RWPE2 (cell line): ENCODE measurements around the gene IL36A.

Experiments
- ATAC-seq: fragments of 200-7000 bp; cut with Tn5 transposase; 3 replicates; pipeline ENCODE4 v1.9.1; 2021; ENCODE audit warnings: low read depth
- DNase-seq: peaks from one replicate; pipeline ENCODE4 v3.0.0-alpha.2; 2020; ENCODE audit warnings: low spot score
- H3K27ac ChIP-seq: fragments of 450-650 bp; 2 replicates; pipeline ENCODE4 v1.5.1; 2017; ENCODE audit warnings: mild to moderate bottlenecking; ENCODE audit not compliant: poor library complexity, severe bottlenecking
- H3K27me3 ChIP-seq: fragments of 250-450 bp; sonication (Bioruptor Pico); 2 replicates; pipeline ENCODE4 v1.5.1; 2021; ENCODE audit warnings: mild to moderate bottlenecking, moderate library complexity; ENCODE audit not compliant: insufficient read depth, poor library complexity, severe bottlenecking
- H3K36me3 ChIP-seq: fragments of 250-450 bp; sonication (Bioruptor Pico); 2 replicates; pipeline ENCODE4 v1.5.1; 2020; ENCODE audit warnings: low read depth, mild to moderate bottlenecking, moderate library complexity
- H3K4me1 ChIP-seq: fragments of 250-450 bp; sonication (Bioruptor Pico); 2 replicates; pipeline ENCODE4 v1.5.1; 2021; ENCODE audit warnings: mild to moderate bottlenecking, moderate library complexity; ENCODE audit not compliant: insufficient read depth, poor library complexity, severe bottlenecking
- H3K4me3 ChIP-seq: fragments of 250-450 bp; sonication (Bioruptor Pico); 2 replicates; pipeline ENCODE4 v1.5.1; 2021; ENCODE audit warnings: mild to moderate bottlenecking, moderate library complexity; ENCODE audit not compliant: severe bottlenecking
- H3K9me3 ChIP-seq: fragments of 250-450 bp; sonication (Bioruptor Pico); 2 replicates; pipeline ENCODE4 v1.5.1; 2021; ENCODE audit warnings: mild to moderate bottlenecking, moderate library complexity; ENCODE audit not compliant: severe bottlenecking
- TF ChIP-seq, protein P1 (sequence below): fragments of 450-650 bp; IDR thresholded peaks from one replicate; pipeline ENCODE4 v1.5.1; 2017; ENCODE audit warnings: mild to moderate bottlenecking, moderate library complexity; ENCODE audit not compliant: poor library complexity, severe bottlenecking

Gene IL36A

DNA sequence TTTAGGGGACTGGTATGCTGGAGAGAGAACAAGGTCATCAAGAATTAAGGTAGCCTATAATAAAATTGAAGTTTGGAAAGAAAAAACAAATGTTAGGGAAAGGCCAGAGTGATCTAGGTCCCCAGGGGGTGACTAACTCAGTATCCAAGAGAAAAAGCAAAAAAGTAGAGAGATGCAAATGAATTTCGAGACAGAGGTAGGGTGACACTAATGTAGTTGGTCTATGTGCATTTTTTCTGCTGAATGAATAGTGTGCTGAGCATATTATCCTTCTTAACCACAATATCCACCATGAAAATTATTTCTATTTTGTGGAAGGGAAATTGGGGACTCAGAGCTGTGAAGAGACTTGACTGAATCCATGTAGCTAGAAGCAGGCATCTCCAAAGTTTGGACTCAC, 9.8 kb downstream of the IL36A start:
- TF ChIP-seq, protein P1, sequence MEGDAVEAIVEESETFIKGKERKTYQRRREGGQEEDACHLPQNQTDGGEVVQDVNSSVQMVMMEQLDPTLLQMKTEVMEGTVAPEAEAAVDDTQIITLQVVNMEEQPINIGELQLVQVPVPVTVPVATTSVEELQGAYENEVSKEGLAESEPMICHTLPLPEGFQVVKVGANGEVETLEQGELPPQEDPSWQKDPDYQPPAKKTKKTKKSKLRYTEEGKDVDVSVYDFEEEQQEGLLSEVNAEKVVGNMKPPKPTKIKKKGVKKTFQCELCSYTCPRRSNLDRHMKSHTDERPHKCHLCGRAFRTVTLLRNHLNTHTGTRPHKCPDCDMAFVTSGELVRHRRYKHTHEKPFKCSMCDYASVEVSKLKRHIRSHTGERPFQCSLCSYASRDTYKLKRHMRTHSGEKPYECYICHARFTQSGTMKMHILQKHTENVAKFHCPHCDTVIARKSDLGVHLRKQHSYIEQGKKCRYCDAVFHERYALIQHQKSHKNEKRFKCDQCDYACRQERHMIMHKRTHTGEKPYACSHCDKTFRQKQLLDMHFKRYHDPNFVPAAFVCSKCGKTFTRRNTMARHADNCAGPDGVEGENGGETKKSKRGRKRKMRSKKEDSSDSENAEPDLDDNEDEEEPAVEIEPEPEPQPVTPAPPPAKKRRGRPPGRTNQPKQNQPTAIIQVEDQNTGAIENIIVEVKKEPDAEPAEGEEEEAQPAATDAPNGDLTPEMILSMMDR: no peak
- Histone ChIP-seq H3K4me1 (no peaks in the 10 kb centered on the region), H3K9me3 (no peaks in the 10 kb centered on the region), H3K27me3 (no peaks in the 10 kb centered on the region), H3K36me3 (no peaks in the 10 kb centered on the region), H3K27ac (no peak overlapping the region), H3K4me3 (no peak overlapping the region)
- ATAC-seq (no peak), DNase-seq (no peak)

DNA sequence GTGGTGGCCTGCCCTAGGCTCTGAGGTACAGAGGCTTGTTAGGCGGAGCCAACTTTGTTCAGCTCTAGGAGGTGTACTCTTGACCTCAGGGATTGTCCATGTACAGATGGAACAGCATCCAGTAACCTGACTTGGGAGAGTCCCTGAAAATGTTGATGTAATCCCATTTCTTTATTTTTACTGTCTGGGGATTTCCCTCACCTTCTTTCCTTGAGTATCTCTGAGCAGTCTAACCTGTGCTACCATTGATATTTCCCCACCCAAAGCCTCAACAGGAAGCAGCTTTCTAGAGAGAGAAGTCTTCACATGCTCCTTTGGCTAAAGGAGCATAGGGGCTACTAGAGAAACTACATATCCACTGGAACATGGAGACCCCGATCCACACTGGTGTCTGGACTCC, 10.4 kb downstream of the IL36A start:
- Histone ChIP-seq H3K27me3 (no peaks in the 10 kb centered on the region), H3K9me3 (no peaks in the 10 kb centered on the region), H3K4me3 (no peak overlapping the region), H3K4me1 (no peaks in the 10 kb centered on the region), H3K27ac (no peak overlapping the region), H3K36me3 (no peaks in the 10 kb centered on the region)
- TF ChIP-seq, protein P1: no peak
- ATAC-seq: no peak
- no peak for DNase-seq

DNA sequence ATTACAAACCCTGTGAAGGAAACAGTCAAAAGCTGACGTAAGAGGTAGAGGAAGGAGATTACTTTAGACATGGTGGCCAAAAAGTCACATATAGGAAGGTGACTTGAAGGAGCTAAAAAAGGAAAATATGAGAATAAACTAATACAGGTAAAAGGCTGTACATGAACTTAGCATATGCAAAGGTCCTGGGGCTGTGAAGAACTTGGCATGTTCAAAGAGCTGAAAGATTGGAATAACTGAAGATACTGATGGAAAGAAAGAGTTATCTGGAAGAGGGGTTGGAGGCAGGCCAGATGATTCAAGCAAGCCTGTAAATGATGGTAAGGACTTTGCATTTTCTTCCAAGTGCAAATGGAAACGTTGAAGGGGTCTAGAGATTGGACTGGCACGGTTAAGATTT, 13.2 kb downstream of the IL36A start:
- Histone ChIP-seq H3K27ac (no peak overlapping the region), H3K4me3 (no peak overlapping the region), H3K27me3 (no peaks in the 10 kb centered on the region), H3K9me3 (no peaks in the 10 kb centered on the region), H3K36me3 (no peaks in the 10 kb centered on the region), H3K4me1 (no peaks in the 10 kb centered on the region)
- TF ChIP-seq, protein P1: no peak
- DNase-seq (no peak), ATAC-seq (no peak)

DNA sequence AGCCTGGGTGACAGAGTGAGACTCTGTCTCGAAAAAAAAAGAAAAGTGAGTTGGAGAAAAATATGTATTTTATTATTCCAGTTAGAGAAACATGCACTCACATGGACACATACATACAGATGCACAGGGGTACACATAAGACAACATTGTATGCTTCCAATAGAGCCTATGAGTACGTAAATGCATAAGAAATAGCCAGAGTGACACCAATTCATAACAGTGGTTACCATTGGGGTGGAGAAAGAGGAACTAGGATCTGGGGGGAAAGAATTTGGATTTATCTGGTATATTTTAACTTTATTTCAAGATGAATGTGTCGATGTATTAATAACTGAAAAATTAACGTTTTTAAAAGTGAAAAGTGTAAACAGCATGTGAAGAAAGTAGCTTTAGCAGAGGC, 16.1 kb downstream of the IL36A start:
- Histone ChIP-seq H3K27me3 (no peaks in the 10 kb centered on the region), H3K36me3 (no peaks in the 10 kb centered on the region), H3K4me3 (no peak overlapping the region), H3K4me1 (no peaks in the 10 kb centered on the region), H3K27ac (no peak overlapping the region), H3K9me3 (no peaks in the 10 kb centered on the region)
- no peak for ATAC-seq
- TF ChIP-seq, protein P1: no peak
- no peak for DNase-seq

DNA sequence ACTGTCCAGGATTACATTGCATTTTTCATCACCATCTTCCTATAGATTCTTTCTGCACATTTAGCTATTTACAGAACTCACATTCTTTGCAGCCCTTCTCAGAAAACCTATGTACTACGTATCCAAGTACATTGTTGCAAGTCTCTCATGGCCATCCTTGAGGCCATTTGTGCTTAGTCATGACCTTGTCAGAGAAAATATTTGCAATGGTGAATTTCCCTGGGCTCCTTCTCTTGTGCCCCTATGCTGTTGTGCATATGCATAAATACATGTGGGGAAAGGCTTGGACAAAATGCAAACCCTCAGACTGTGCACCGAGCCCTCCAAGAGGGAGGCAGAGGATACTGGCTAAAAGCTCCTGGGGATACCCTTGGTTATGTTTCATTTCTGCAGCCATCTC, 19.5 kb downstream of the IL36A start:
- DNase-seq: no peak
- Histone ChIP-seq H3K36me3 (no peaks in the 10 kb centered on the region), H3K4me3 (no peak overlapping the region), H3K4me1 (no peaks in the 10 kb centered on the region), H3K27me3 (peaks cover 17% of the 10 kb centered on the region), H3K9me3 (no peaks in the 10 kb centered on the region), H3K27ac (no peak overlapping the region)
- ATAC-seq: no peak
- TF ChIP-seq, protein P1: no peak
